Tibial artery (tissue), 4 donors: Measurements from ENCODE around the gene CCDC97.
"Not testable (repeated sequence)": the region's sequence is repeated elsewhere in the genome, so short reads cannot be mapped to it uniquely, and the experiment has no call there.

Experiments
- DNase-seq, 2 donors: peaks; one replicate each; pipeline ENCODE4 v3.0.0-alpha.2; 2019
- H3K27ac ChIP-seq, 2 donors: fragments of 200-600 bp; sonication (generic) in 1 of 2; 1 replicate in 1 of 2; 2 replicates in 1 of 2; pipeline ENCODE4 v1.5.1; 2018 to 2019; ENCODE audit warnings: mild to moderate bottlenecking in 1 of 2
- H3K27me3 ChIP-seq, 2 donors: fragments of 200-600 bp; sonication (generic) in 1 of 2; one replicate each; pipeline versions ENCODE4 v1.5.1 to v1.6.0; 2016 to 2019
- H3K36me3 ChIP-seq, 3 donors: fragments of 200-600 bp; sonication (generic) in 2 of 3; one replicate each; pipeline ENCODE4 v1.5.1; 2016 to 2019; ENCODE audit warnings: mild to moderate bottlenecking in 2 of 3
- H3K4me1 ChIP-seq, 4 donors: fragments of 200-600 bp; sonication (generic) in 2 of 4; 1 replicate in 3 of 4; 2 replicates in 1 of 4; pipeline ENCODE4 v1.5.1; 2016 to 2019
- H3K4me3 ChIP-seq, 2 donors: fragments of 200-600 bp; sonication (generic) in 1 of 2; 1 replicate in 1 of 2; 2 replicates in 1 of 2; pipeline ENCODE4 v1.5.1; 2018 to 2019; ENCODE audit warnings: mild to moderate bottlenecking in 2 of 2
- H3K9me3 ChIP-seq, 3 donors: fragments of 200-600 bp; sonication (generic) in 1 of 3; one replicate each; pipeline ENCODE4 v1.5.1; 2016 to 2019
- CTCF ChIP-seq, 2 experiments: fragments of 200-600 bp in 1 of 2; fragments of 450-650 bp in 1 of 2; IDR thresholded peaks; one replicate each; pipeline ENCODE4 v1.5.1; 2017 to 2019; ENCODE audit warnings: antibody characterized with exemption in 2 of 2, mild to moderate bottlenecking in 1 of 2, moderate library complexity in 1 of 2
- intact Hi-C: fragments of 100-400 bp; cut with DNase I; formaldehyde crosslinking; loops from one replicate; pipeline ENCODE4 v1.15.0; 2023; ENCODE audit warnings: low total_unique reads

The CCDC97 gene

GRCh38 chr19:41274802-41275201 is 35.2 kb upstream of the CCDC97 start:
- H3K27ac ChIP-seq: no peak overlapping the region
- H3K4me1 ChIP-seq: no peaks in the 10 kb centered on the region
- intact Hi-C loops: no loop called here
- no peak overlapping the region for H3K4me3 ChIP-seq
- H3K27me3 ChIP-seq: no peaks in the 10 kb centered on the region
- peaks cover 99 to 100% (median 99%) of the 10 kb centered on the region in 3 donors for H3K36me3 ChIP-seq
- no peak for TF ChIP-seq CTCF (IDR thresholded peaks at IDR 0.05)
- no peak for DNase-seq
- H3K9me3 ChIP-seq: no peaks in the 10 kb centered on the region

GRCh38 chr19:41276231-41276630 is 33.7 kb upstream of the CCDC97 start:
- Histone ChIP-seq H3K9me3 (no peaks in the 10 kb centered on the region), H3K4me1 (no peaks in the 10 kb centered on the region), H3K27ac (no peak overlapping the region), H3K4me3 (no peak overlapping the region), H3K36me3 (peaks cover 99 to 100% (median 100%) of the 10 kb centered on the region in 3 donors), H3K27me3 (no peaks in the 10 kb centered on the region)
- TF ChIP-seq CTCF (IDR thresholded peaks at IDR 0.05): no peak
- intact Hi-C loops: no loop called here
- DNase-seq: peak in 1 of 2 donors; percentile 17

GRCh38 chr19:41278478-41278877 is 31.5 kb upstream of the CCDC97 start:
- Histone ChIP-seq H3K27me3 (no peaks in the 10 kb centered on the region), H3K27ac (no peak overlapping the region), H3K36me3 (peaks cover 96 to 98% (median 98%) of the 10 kb centered on the region in 3 donors), H3K4me1 (no peaks in the 10 kb centered on the region), H3K9me3 (no peaks in the 10 kb centered on the region), H3K4me3 (no peak overlapping the region)
- DNase-seq: no peak
- intact Hi-C loops: no loop called here
- TF ChIP-seq CTCF (IDR thresholded peaks at IDR 0.05): no peak

GRCh38 chr19:41288673-41289530 is 21.1 kb upstream of the CCDC97 start:
- DNase-seq: no peak
- no peak overlapping the region for H3K4me3 ChIP-seq
- no peaks in the 10 kb centered on the region for H3K9me3 ChIP-seq
- no peaks in the 10 kb centered on the region for H3K4me1 ChIP-seq
- no peak overlapping the region for H3K27ac ChIP-seq
- H3K36me3 ChIP-seq: peaks cover 92 to 100% (median 92%) of the 10 kb centered on the region in 3 donors
- no peaks in the 10 kb centered on the region for H3K27me3 ChIP-seq
- TF ChIP-seq CTCF (IDR thresholded peaks at IDR 0.05): no peak
- intact Hi-C loops: no loop called here

GRCh38 chr19:41289814-41290213 is 20.2 kb upstream of the CCDC97 start:
- H3K9me3 ChIP-seq, H3K4me3 ChIP-seq, intact Hi-C loops, H3K27me3 ChIP-seq, DNase-seq, H3K27ac ChIP-seq, H3K4me1 ChIP-seq: not testable (repeated sequence)
- peaks cover 92 to 100% (median 93%) of the 10 kb centered on the region in 3 donors for H3K36me3 ChIP-seq

- no peak for DNase-seq
- peaks cover 59 to 84% (median 71%) of the 10 kb centered on the region in 3 donors for H3K36me3 ChIP-seq
- no peaks in the 10 kb centered on the region for H3K27me3 ChIP-seq
- TF ChIP-seq CTCF (IDR thresholded peaks at IDR 0.05): no peak
- no peak overlapping the region for H3K27ac ChIP-seq
- H3K4me3 ChIP-seq: no peak overlapping the region
- H3K9me3 ChIP-seq: no peaks in the 10 kb centered on the region
- intact Hi-C loops: no loop called here
- peaks cover 0 to 37% (median 33%) of the 10 kb centered on the region in 4 donors for H3K4me1 ChIP-seq
These were observed 15.6 kb upstream of the CCDC97 start for GRCh38 chr19:41294393-41294792.
